A673 (cell line): ENCODE data around the gene TEAD3. TPM values are rescaled to one million over a fixed set of nuclear protein-coding genes. Genes with fewer than 3 reads are reported as not detected.

Experiments
- BruUV-seq: library from RNA; stranded (reverse); fragments of 400-500 nt; replicated peaks from 2 replicates; lab custom pipeline; 2021; lab: Mats Ljungman, UMichigan
- CTCF ChIA-PET: fragments of 300-600 bp; sonication (Branson Sonifier 250); formaldehyde crosslinking; loops from one replicate; lab custom pipeline; 2022; ENCODE audit warnings: antibody characterized with exemption; lab: Charles Lee
- POLR2A ChIA-PET: fragments of 300-600 bp; sonication (Branson Sonifier 250); formaldehyde crosslinking; loops from one replicate; lab custom pipeline; 2022; ENCODE audit warnings: antibody characterized with exemption; ENCODE audit not compliant: low non-redundant PET; lab: Charles Lee
- DNase-seq: peaks from one replicate; pipeline ENCODE4 v3.0.0-alpha.2; 2015; ENCODE audit warnings: low spot score
- H3K27ac ChIP-seq: fragments of 200-600 bp; sonication (generic); 2 replicates; pipeline ENCODE4 v1.5.1; 2016; ENCODE audit warnings: mixed run types, low read depth, mild to moderate bottlenecking, mixed read lengths, antibody characterized with exemption, low read length; ENCODE audit not compliant: poor library complexity, severe bottlenecking
- H3K27me3 ChIP-seq: fragments of 200-600 bp; sonication (generic); replicated peaks from 2 replicates; pipeline ENCODE4 v1.6.1; 2017; ENCODE audit warnings: mixed run types, low read depth, mild to moderate bottlenecking, mixed read lengths, antibody characterized with exemption, low read length; ENCODE audit not compliant: insufficient read depth, poor library complexity
- H3K36me3 ChIP-seq: fragments of 200-600 bp; sonication (generic); 2 replicates; pipeline ENCODE4 v1.6.1; 2016; ENCODE audit warnings: mixed run types, mild to moderate bottlenecking, mixed read lengths, antibody characterized with exemption, low read length; ENCODE audit not compliant: insufficient read depth, poor library complexity, severe bottlenecking
- H3K4me1 ChIP-seq: fragments of 200-600 bp; sonication (generic); 2 replicates; pipeline ENCODE4 v1.6.1; 2017; ENCODE audit warnings: mixed run types, mild to moderate bottlenecking, mixed read lengths, antibody characterized with exemption, low read length; ENCODE audit not compliant: insufficient read depth, poor library complexity, severe bottlenecking
- H3K4me3 ChIP-seq: fragments of 200-600 bp; sonication (generic); 2 replicates; pipeline ENCODE4 v1.5.1; 2016; ENCODE audit warnings: low read depth, mixed run types, mild to moderate bottlenecking, mixed read lengths, low read length; ENCODE audit not compliant: poor library complexity, severe bottlenecking
- H3K9me3 ChIP-seq: fragments of 200-600 bp; sonication (generic); 2 replicates; pipeline ENCODE4 v1.6.1; 2016; ENCODE audit warnings: mixed run types, low read depth, mild to moderate bottlenecking, mixed read lengths, antibody characterized with exemption, low read length; ENCODE audit not compliant: poor library complexity, severe bottlenecking
- CTCF ChIP-seq: fragments of 300-800, 200-600 bp; sonication (generic); conservative IDR thresholded peaks from 2 replicates; pipeline ENCODE4 v1.5.1; 2017; ENCODE audit warnings: low read depth, mild to moderate bottlenecking, antibody characterized with exemption, low read length, moderate library complexity, mixed read lengths
- EZH2 ChIP-seq: fragments of 200-600 bp; sonication (generic); IDR thresholded peaks from 2 replicates; pipeline ENCODE4 v1.6.1; 2017; ENCODE audit warnings: borderline replicate concordance, low read depth, mild to moderate bottlenecking, mixed read lengths, antibody characterized with exemption, low read length; ENCODE audit not compliant: poor library complexity, severe bottlenecking
- intact Hi-C: fragments of 100-400 bp; cut with micrococcal nuclease; formaldehyde crosslinking; loops from one replicate; pipeline ENCODE4 v1.10.0; 2022; ENCODE audit not compliant: unreplicated experiment
- total RNA-seq: library from RNA; stranded (reverse); gene quantifications from 2 replicates; pipeline ENCODE4 v1.2.3, GENCODE V29; 2021

Gene TEAD3
- total RNA-seq, 1 experiment from 2014 or later = 10.3 TPM

- H3K4me3 ChIP-seq = peak overlapping the region; percentile 85
- H3K36me3 ChIP-seq = peaks cover 39% of the 10 kb centered on the region
- H3K4me1 ChIP-seq = peaks cover 29% of the 10 kb centered on the region
- no peaks in the 10 kb centered on the region for H3K9me3 ChIP-seq
- intact Hi-C loops = no loop called here
- ChIA-PET CTCF (no interaction called here), POLR2A (no interaction called here)
- peak overlapping the region; percentile 72 for H3K27ac ChIP-seq
- peak; percentile 60 for DNase-seq
- TF ChIP-seq CTCF (no peak), EZH2 (no peak)
- no TSS peak for BruUV-seq
- H3K27me3 ChIP-seq = no peaks in the 10 kb centered on the region
Measured at GRCh38 chr6:35454391-35455110, 42.3 kb downstream of the TEAD3 start.

- TSS peak; percentile 65 for BruUV-seq
- intact Hi-C loops = no loop called here
- Histone ChIP-seq H3K27me3 (no peaks in the 10 kb centered on the region), H3K4me3 (peak overlapping the region; percentile 85), H3K27ac (peak overlapping the region; percentile 72), H3K9me3 (no peaks in the 10 kb centered on the region), H3K36me3 (peaks cover 27% of the 10 kb centered on the region), H3K4me1 (peaks cover 29% of the 10 kb centered on the region)
- CTCF ChIA-PET = interaction anchor here (1.0 kb wide), 1 partner anchor 15 kb away, joined by 4 read pairs; the partner anchor contains the start of gene RPL10A
- POLR2A ChIA-PET = no interaction called here
- no peak for TF ChIP-seq CTCF
- no peak for TF ChIP-seq EZH2
- DNase-seq = no peak
Measured at GRCh38 chr6:35453236-35453635, 43.6 kb downstream of the TEAD3 start.

- Histone ChIP-seq H3K4me1 (peaks cover 29% of the 10 kb centered on the region), H3K36me3 (peaks cover 20% of the 10 kb centered on the region), H3K27ac (peak within 1 kb of the TSS; percentile 72), H3K27me3 (no peaks in the 10 kb centered on the region), H3K9me3 (no peaks in the 10 kb centered on the region), H3K4me3 (peak within 1 kb of the TSS; percentile 85)
- DNase-seq = peak; percentile 92
- TF ChIP-seq CTCF = no peak
- no peak for TF ChIP-seq EZH2
- intact Hi-C loops = no loop called here
- BruUV-seq = no TSS peak
- POLR2A ChIA-PET = no interaction called here
- CTCF ChIA-PET = interaction anchor here (0.6 to 1.0 kb wide), 2 partner anchors 16 to 856 kb away, joined by 4 to 8 read pairs; partner anchors contain the start of gene RPL10A
Measured at GRCh38 chr6:35452183-35453090, 44.4 kb downstream of the TEAD3 start, which contains the start of gene FANCE. FANCE (plus strand) TSS chr6:35452338; CDS start chr6:35452546, 208 bp downstream.
